HEK293T (cell line): ENCODE measurements around the gene MME.

Source experiments
- CTCF ChIA-PET: fragments of 350-600 bp; formaldehyde crosslinking; extraction: SDS; loops from one replicate; lab custom pipeline; 2021; ENCODE audit warnings: antibody characterized with exemption, inconsistent platforms; lab: Yijun Ruan, JAX
- POLR2A ChIA-PET: fragments of 350-600 bp; formaldehyde crosslinking; extraction: SDS; loops from one replicate; lab custom pipeline; 2020; ENCODE audit warnings: antibody characterized with exemption, inconsistent platforms; lab: Yijun Ruan, JAX
- DNase-seq: peaks from one replicate; pipeline ENCODE4 v3.0.0; 2012; ENCODE audit warnings: mixed read lengths; ENCODE audit errors: extremely low spot score
- ARNT ChIP-seq: fragments of 450-650 bp; IDR thresholded peaks from 2 replicates; pipeline ENCODE4 v1.6.1; 2017; ENCODE audit warnings: mild to moderate bottlenecking
- BHLHE40 ChIP-seq: fragments of 450-650 bp; IDR thresholded peaks from 2 replicates; pipeline ENCODE4 v1.6.1; 2016; ENCODE audit warnings: mild to moderate bottlenecking, moderate library complexity, borderline replicate concordance
- CTBP1 ChIP-seq: fragments of 450-650 bp; IDR thresholded peaks from 2 replicates; pipeline ENCODE4 v1.6.1; 2016; ENCODE audit warnings: borderline replicate concordance
- ELF4 ChIP-seq: fragments of 450-650 bp; IDR thresholded peaks from 2 replicates; pipeline ENCODE4 v1.6.1; 2017; ENCODE audit warnings: antibody characterized with exemption
- FOXA1 ChIP-seq: fragments of 450-650 bp; IDR thresholded peaks from 2 replicates; pipeline ENCODE4 v1.6.1; 2016; ENCODE audit warnings: mild to moderate bottlenecking
- FOXK2 ChIP-seq: fragments of 450-650 bp; IDR thresholded peaks from 2 replicates; pipeline ENCODE4 v1.6.1; 2016; ENCODE audit warnings: mild to moderate bottlenecking
- FOXM1 ChIP-seq: fragments of 450-650 bp; IDR thresholded peaks from 2 replicates; pipeline ENCODE4 v1.6.1; 2017; ENCODE audit warnings: mild to moderate bottlenecking, borderline replicate concordance
- HDGF ChIP-seq: fragments of 450-650 bp; IDR thresholded peaks from 2 replicates; pipeline ENCODE4 v1.6.1; 2017; ENCODE audit warnings: antibody characterized with exemption, borderline replicate concordance
- L3MBTL2 ChIP-seq: fragments of 450-650 bp; conservative IDR thresholded peaks from 2 replicates; pipeline ENCODE4 v1.6.1; 2016; ENCODE audit warnings: mild to moderate bottlenecking
- LEF1 ChIP-seq: fragments of 450-650 bp; IDR thresholded peaks from 2 replicates; pipeline ENCODE4 v1.6.1; 2017; ENCODE audit warnings: mild to moderate bottlenecking, borderline replicate concordance
- NFRKB ChIP-seq: fragments of 450-650 bp; IDR thresholded peaks from 2 replicates; pipeline ENCODE4 v1.6.1; 2016; ENCODE audit warnings: mild to moderate bottlenecking, moderate library complexity
- PKNOX1 ChIP-seq: fragments of 450-650 bp; IDR thresholded peaks from 2 replicates; pipeline ENCODE4 v1.6.1; 2016
- SP1 ChIP-seq: fragments of 450-650 bp; IDR thresholded peaks from 2 replicates; pipeline ENCODE4 v1.6.1; 2017
- SUZ12 ChIP-seq: fragments of 450-650 bp; IDR thresholded peaks from 2 replicates; pipeline ENCODE4 v1.6.1; 2016; ENCODE audit warnings: mild to moderate bottlenecking
- TARDBP ChIP-seq: fragments of 450-650 bp; IDR thresholded peaks from 2 replicates; pipeline ENCODE4 v1.6.1; 2016
- ZNF384 ChIP-seq: fragments of 450-650 bp; IDR thresholded peaks from 2 replicates; pipeline ENCODE4 v1.6.1; 2016

MME gene

GRCh38 chr3:155075200-155075599 is 4.9 kb upstream of the MME start:
- CTCF ChIA-PET, result no interaction called here
- POLR2A ChIA-PET, result no interaction called here
- no peak for DNase-seq
- TF ChIP-seq BHLHE40 (no peak), HDGF (no peak), SUZ12 (no peak), ELF4 (no peak), TARDBP (no peak), SP1 (no peak), L3MBTL2 (no peak), NFRKB (no peak), FOXM1 (no peak), FOXK2 (no peak; the same call in 1 of the 2 replicates), PKNOX1 (no peak), LEF1 (no peak), ZNF384 (no peak), CTBP1 (no peak)

- ChIA-PET POLR2A (no interaction called here), CTCF (no interaction called here)
- TF ChIP-seq LEF1, result no peak
- no peak for TF ChIP-seq FOXM1
- TF ChIP-seq PKNOX1, result no peak
- TF ChIP-seq NFRKB, result no peak
- no peak for TF ChIP-seq ZNF384
- TF ChIP-seq HDGF, result no peak
- TF ChIP-seq ELF4, result no peak
- no peak for TF ChIP-seq BHLHE40
- no peak for TF ChIP-seq FOXA1
- TF ChIP-seq L3MBTL2, result no peak
- TF ChIP-seq CTBP1, result no peak
- TF ChIP-seq FOXK2, result no peak
- no peak for TF ChIP-seq SUZ12
- no peak for TF ChIP-seq ARNT
- no peak for TF ChIP-seq SP1
- DNase-seq, result no peak
Observed at GRCh38 chr3:155076888-155077287, 3.2 kb upstream of the MME start.

- no peak for DNase-seq
- TF ChIP-seq ARNT (no peak), ZNF384 (no peak), FOXM1 (no peak), BHLHE40 (no peak), L3MBTL2 (peak; percentile 53), TARDBP (no peak), HDGF (no peak)
- POLR2A ChIA-PET, result interaction anchor here (0.6 to 1.2 kb wide), 2 partner anchors 14 to 304 kb away, joined by 3 read pairs; no protein-coding TSS in a partner anchor
- CTCF ChIA-PET, result no interaction called here
Observed at GRCh38 chr3:155078711-155079467, 1.2 kb upstream of the MME start.

GRCh38 chr3:155079468-155079745 is 712 bp upstream of the MME start:
- DNase-seq, result peak; percentile 48
- TF ChIP-seq ARNT, result no peak
- TF ChIP-seq HDGF, result no peak
- no peak for TF ChIP-seq PKNOX1
- TF ChIP-seq CTBP1, result no peak
- no peak for TF ChIP-seq ELF4
- TF ChIP-seq LEF1, result no peak
- TF ChIP-seq FOXM1, result no peak
- TF ChIP-seq SP1, result no peak
- no peak for TF ChIP-seq TARDBP
- no peak for TF ChIP-seq NFRKB
- TF ChIP-seq ZNF384, result no peak
- no peak for TF ChIP-seq SUZ12
- no peak for TF ChIP-seq L3MBTL2
- POLR2A ChIA-PET, result interaction anchor here (1.2 kb wide), 1 partner anchor 14 kb away, joined by 3 read pairs; no protein-coding TSS in a partner anchor
- CTCF ChIA-PET, result no interaction called here

GRCh38 chr3:155080692-155081091 is 573 bp downstream of the MME start:
- POLR2A ChIA-PET, result no interaction called here
- CTCF ChIA-PET, result interaction anchor here (0.6 kb wide), 1 partner anchor 118 kb away, joined by 3 read pairs; no protein-coding TSS in a partner anchor
- no peak for DNase-seq
- TF ChIP-seq NFRKB (no peak), FOXK2 (no peak), ELF4 (no peak), SUZ12 (no peak), ZNF384 (no peak), TARDBP (no peak), LEF1 (no peak), FOXM1 (no peak), BHLHE40 (no peak), ARNT (no peak), SP1 (no peak), PKNOX1 (no peak), HDGF (no peak), FOXA1 (no peak), L3MBTL2 (no peak), CTBP1 (no peak)

- TF ChIP-seq L3MBTL2 (no peak), FOXA1 (no peak), NFRKB (no peak), ZNF384 (no peak), TARDBP (no peak), FOXM1 (no peak), FOXK2 (no peak), ELF4 (no peak), BHLHE40 (no peak), CTBP1 (no peak), SP1 (no peak), ARNT (no peak), LEF1 (no peak), SUZ12 (no peak), HDGF (no peak), PKNOX1 (no peak)
- ChIA-PET CTCF (no interaction called here), POLR2A (no interaction called here)
- no peak for DNase-seq
Observed at GRCh38 chr3:155083313-155083905, 3.3 kb downstream of the MME start.
